ENCODE measurements around the gene ARHGAP44.

Gene ARHGAP44

DNA sequence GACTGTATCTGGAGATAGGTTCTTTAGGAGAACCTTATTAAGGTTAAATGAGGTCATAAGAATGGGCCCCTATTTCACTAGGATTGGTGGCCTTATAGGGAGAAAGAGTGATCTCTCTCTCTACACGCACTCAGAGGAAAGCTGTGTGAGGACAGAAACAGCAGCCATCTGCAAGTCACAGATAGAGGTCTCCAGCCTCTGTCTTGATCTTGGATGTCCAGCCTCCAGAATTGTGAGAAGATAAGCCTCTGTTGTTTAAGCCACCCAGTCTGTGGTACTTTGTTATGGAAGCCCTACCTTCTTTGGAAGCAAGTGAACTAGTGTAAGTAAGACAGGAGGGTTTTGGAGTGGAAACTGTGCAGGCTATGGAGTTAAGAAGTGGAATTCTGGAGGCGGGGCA lies 135.3 kb downstream of the ARHGAP44 start:
- Mint-ChIP-seq H3K36me3 (ENCODE audit: low read depth) (peaks cover 7% of the 10 kb centered on the region), H3K27me3 (ENCODE audit: low read depth) (no peaks in the 10 kb centered on the region), H3K27ac (no peak overlapping the region), H3K9me3 (no peaks in the 10 kb centered on the region), H3K4me1 (peaks cover 19% of the 10 kb centered on the region), H3K4me3 (no peak overlapping the region)
- TF ChIP-seq, protein P1, sequence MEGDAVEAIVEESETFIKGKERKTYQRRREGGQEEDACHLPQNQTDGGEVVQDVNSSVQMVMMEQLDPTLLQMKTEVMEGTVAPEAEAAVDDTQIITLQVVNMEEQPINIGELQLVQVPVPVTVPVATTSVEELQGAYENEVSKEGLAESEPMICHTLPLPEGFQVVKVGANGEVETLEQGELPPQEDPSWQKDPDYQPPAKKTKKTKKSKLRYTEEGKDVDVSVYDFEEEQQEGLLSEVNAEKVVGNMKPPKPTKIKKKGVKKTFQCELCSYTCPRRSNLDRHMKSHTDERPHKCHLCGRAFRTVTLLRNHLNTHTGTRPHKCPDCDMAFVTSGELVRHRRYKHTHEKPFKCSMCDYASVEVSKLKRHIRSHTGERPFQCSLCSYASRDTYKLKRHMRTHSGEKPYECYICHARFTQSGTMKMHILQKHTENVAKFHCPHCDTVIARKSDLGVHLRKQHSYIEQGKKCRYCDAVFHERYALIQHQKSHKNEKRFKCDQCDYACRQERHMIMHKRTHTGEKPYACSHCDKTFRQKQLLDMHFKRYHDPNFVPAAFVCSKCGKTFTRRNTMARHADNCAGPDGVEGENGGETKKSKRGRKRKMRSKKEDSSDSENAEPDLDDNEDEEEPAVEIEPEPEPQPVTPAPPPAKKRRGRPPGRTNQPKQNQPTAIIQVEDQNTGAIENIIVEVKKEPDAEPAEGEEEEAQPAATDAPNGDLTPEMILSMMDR (IDR thresholded peaks at IDR 0.05; ENCODE audit: unreplicated experiment in 3 of 3) = no peak

DNA sequence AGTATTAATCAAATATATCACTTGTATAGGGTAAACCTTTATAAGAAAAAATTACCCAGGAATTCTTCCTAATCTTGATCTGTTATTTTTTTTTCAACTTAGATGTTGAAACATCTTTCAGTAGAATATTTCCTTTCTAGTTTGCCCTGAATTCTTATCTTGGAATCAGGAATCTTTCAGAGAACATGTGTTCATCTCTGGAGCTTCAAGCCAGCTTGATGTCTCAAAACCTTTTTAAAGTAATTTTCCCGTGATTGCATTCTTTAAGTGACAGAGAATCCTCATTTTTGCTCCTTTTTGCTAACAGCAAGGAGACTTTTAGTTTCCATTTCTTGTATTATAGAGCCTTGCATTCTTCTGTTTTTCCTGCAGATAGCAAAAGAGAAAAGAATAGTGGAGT lies 137.7 kb downstream of the ARHGAP44 start:
- Mint-ChIP-seq H3K27ac (peak overlapping the region; percentile 78 to 94 (median 79)), H3K27me3 (ENCODE audit: low read depth) (no peaks in the 10 kb centered on the region), H3K4me3 (no peak overlapping the region), H3K36me3 (ENCODE audit: low read depth) (no peaks in the 10 kb centered on the region), H3K9me3 (no peaks in the 10 kb centered on the region), H3K4me1 (peaks cover 23% of the 10 kb centered on the region)
- TF ChIP-seq, protein P1 (IDR thresholded peaks at IDR 0.05; ENCODE audit: unreplicated experiment in 3 of 3) = no peak

DNA sequence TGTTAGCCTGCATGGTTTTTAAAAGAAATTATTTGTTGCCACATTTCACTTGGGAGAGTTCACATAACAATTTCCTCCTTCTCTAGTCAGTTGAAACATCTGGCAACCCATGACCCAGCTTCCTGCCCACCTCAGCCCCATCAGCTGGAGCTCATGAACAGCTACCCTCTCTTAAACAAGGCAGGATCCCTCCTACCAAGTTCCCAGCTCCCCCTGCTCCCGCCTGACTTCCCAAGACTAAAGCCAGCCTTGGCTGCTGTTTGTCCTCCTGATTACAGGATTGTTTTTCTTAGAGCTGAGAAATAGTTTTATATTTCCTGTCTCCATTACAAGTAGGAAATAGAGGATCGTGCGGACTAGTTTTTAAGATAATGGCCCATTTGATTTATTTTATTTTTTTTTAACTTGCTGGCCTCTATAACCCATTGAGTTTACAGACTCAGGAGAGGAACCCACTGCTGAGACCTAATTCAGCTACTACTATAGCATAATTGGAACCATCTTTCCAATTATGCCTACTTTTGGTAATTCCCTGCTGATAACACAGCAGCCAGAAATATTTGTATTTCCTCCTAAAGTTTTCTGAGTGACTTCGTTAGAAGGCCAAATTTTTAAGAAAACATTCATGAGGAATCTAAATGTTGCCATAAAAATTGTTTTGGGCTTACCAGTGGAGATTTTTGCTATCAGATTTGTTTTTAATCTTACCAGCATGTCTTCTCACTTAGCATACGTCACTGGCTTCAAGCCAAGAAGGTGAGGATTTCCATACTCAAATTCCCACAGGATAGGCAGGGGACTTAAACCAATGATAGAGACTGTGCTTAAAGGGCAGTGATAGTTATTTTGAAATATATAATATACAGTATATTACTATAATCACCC lies 138.5 kb downstream of the ARHGAP44 start:
- Mint-ChIP-seq H3K9me3 (peaks cover 3% of the 10 kb centered on the region), H3K4me3 (peak overlapping the region in 1 of 3 experiments; percentile 4), H3K27ac (peak overlapping the region; percentile 78 to 94 (median 79)), H3K4me1 (peaks cover 23% of the 10 kb centered on the region), H3K27me3 (ENCODE audit: low read depth) (no peaks in the 10 kb centered on the region), H3K36me3 (ENCODE audit: low read depth) (peaks cover 4% of the 10 kb centered on the region)
- TF ChIP-seq, protein P1 (IDR thresholded peaks at IDR 0.05; ENCODE audit: unreplicated experiment in 3 of 3) = no peak

DNA sequence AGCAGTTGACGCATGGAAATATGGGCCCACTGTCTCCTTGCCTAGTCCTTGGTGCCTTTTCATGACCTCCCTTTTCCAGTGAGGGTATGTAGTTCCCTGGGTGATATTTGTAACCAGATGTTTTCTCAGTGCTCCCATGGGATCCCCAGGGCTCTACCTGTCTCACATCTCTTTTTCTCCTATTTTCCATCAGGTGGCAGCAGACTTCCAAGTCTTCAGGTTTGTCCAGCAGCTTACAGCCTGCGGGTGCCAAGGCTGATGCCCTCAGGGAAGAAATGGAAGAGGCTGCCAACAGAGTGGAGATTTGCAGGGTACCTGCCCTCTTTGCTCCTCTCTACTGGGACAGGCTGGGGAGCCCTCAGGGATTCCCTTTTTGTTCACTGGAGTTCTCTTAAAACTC lies 139.4 kb downstream of the ARHGAP44 start:
- H3K4me3 Mint-ChIP-seq = no peak overlapping the region
- peaks cover 23% of the 10 kb centered on the region for H3K4me1 Mint-ChIP-seq

DNA sequence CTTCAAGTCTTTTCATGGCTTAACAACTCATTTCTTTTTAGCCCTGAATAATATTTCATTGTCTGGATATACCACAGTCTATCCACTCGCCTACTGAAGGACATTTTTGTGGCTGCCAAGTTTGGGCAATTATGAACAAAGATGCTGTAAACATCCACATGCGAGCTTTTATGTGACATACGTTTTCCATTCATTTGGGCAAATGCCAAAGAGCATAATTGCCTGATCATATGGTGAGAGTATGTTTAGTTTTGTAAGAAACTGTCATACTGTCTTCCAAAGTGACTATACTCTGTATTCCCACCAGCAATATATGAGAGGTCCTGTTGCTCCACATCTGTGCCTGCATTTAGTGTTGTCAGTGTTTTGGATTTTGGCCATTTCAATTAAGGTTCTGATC lies 147.2 kb downstream of the ARHGAP44 start:
- no peak overlapping the region for H3K27ac Mint-ChIP-seq

More for the DNA sequence above, 139.4 kb downstream of the ARHGAP44 start:
- Mint-ChIP-seq H3K27ac (no peak overlapping the region), H3K27me3 (ENCODE audit: low read depth) (no peaks in the 10 kb centered on the region), H3K9me3 (peaks cover 10% of the 10 kb centered on the region), H3K36me3 (ENCODE audit: low read depth) (peaks cover 11% of the 10 kb centered on the region)
- TF ChIP-seq, protein P1 (IDR thresholded peaks at IDR 0.05; ENCODE audit: unreplicated experiment in 3 of 3) = no peak

More for the DNA sequence above, 147.2 kb downstream of the ARHGAP44 start:
- Mint-ChIP-seq H3K36me3 (ENCODE audit: low read depth) (peaks cover 37% of the 10 kb centered on the region), H3K4me3 (no peak overlapping the region), H3K9me3 (peaks cover 42% of the 10 kb centered on the region), H3K4me1 (no peaks in the 10 kb centered on the region), H3K27me3 (ENCODE audit: low read depth) (no peaks in the 10 kb centered on the region)
- TF ChIP-seq, protein P1 (IDR thresholded peaks at IDR 0.05; ENCODE audit: unreplicated experiment in 3 of 3) = no peak

Measured in nephron (organoid).